HepG2 (cell line): ENCODE measurements around the gene MMRN2. TPM values are rescaled to one million over a fixed set of nuclear protein-coding genes. Genes with fewer than 3 reads are reported as not detected.
"Not testable (repeated sequence)": the region's sequence is repeated elsewhere in the genome, so short reads cannot be mapped to it uniquely, and the experiment has no call there.

ENCODE experiments used
- ATAC-seq: fragments of 200-7000 bp; cut with Tn5 transposase; 3 replicates; pipeline ENCODE4 v1.9.1; 2020; ENCODE audit warnings: mild to moderate bottlenecking, moderate library complexity
- Bru-seq: library from RNA; stranded (reverse); fragments of 400-500 nt; gene quantifications from one replicate; lab custom pipeline; 2021; lab: Mats Ljungman, UMichigan
- BruChase-seq, 2 experiments: library from RNA; stranded (reverse); fragments of 400-500 nt; gene quantifications; one replicate each; lab custom pipeline; 2021; lab: Mats Ljungman, UMichigan
- BruUV-seq: library from RNA; stranded (reverse); fragments of 400-500 nt; replicated peaks from 2 replicates; lab custom pipeline; 2021; lab: Mats Ljungman, UMichigan
- CTCF ChIA-PET: fragments of 300-600 bp; formaldehyde crosslinking; extraction: SDS; loops from one replicate; lab custom pipeline; 2021; ENCODE audit warnings: low total read pairs, inconsistent platforms, low intra/inter-chr PET ratio; lab: Yijun Ruan, JAX
- POLR2A ChIA-PET: fragments of 350-600 bp; sonication (Branson Sonifier 250); formaldehyde crosslinking; loops from one replicate; lab custom pipeline; 2020; ENCODE audit warnings: antibody characterized with exemption, inconsistent platforms; lab: Yijun Ruan, JAX
- DNase-seq: peaks from one replicate; pipeline ENCODE4 v3.0.0-alpha.2; 2015; ENCODE audit warnings: low spot score
- FAIRE-seq: peaks from 3 replicates; lab custom pipeline; 2011; peaks lifted over from hg19 to GRCh38; lab: Jason Lieb, UNC
- H2AFZ ChIP-seq: one replicate; pipeline ENCODE4 v1.6.1; 2011; ENCODE audit warnings: low read length, inconsistent platforms
- H3K27ac ChIP-seq: fragments of 300-600 bp; 3 replicates; pipeline ENCODE4 v1.8.0; 2011; ENCODE audit warnings: mixed run types, mild to moderate bottlenecking, mixed read lengths, low read length, inconsistent platforms; ENCODE audit not compliant: insufficient read depth; ENCODE audit errors: extremely low read length
- H3K27me3 ChIP-seq, 2 experiments: fragments of 200-600 bp in 1 of 2; 2 replicates in 1 of 2; 3 replicates in 1 of 2; pipeline versions ENCODE4 v1.6.0 to v1.8.0; 2011; ENCODE audit warnings: low read length in 2 of 2, mild to moderate bottlenecking in 2 of 2, moderate library complexity in 2 of 2, inconsistent platforms in 1 of 2; ENCODE audit not compliant: insufficient read depth in 2 of 2, control insufficient read depth in 1 of 2
- H3K36me3 ChIP-seq, 2 experiments: fragments of 200-600 bp in 1 of 2; replicated peaks in 1 of 2; 2 replicates in 1 of 2; 3 replicates in 1 of 2; pipeline versions ENCODE4 v1.5.1 to v1.8.0; 2011; ENCODE audit warnings: low read length in 2 of 2, inconsistent platforms in 1 of 2; ENCODE audit not compliant: insufficient read depth in 2 of 2, control insufficient read depth in 1 of 2
- H3K4me1 ChIP-seq: 2 replicates; pipeline ENCODE4 v1.5.1; 2012; ENCODE audit warnings: low read length, inconsistent platforms; ENCODE audit not compliant: insufficient read depth
- H3K4me2 ChIP-seq: 2 replicates; pipeline ENCODE4 v1.6.0; 2011; ENCODE audit warnings: low read depth, low read length, inconsistent platforms
- H3K4me3 ChIP-seq, 3 experiments: fragments of 200-600 bp in 1 of 3; sonication (generic), shearing (Covaris generic) in 1 of 3; replicated peaks in 1 of 3; 2 replicates each; pipeline ENCODE4 v1.5.1; 2011 to 2016; ENCODE audit warnings: low read length in 3 of 3, inconsistent platforms in 2 of 3, low read depth in 2 of 3, mild to moderate bottlenecking in 2 of 3, control low read depth in 1 of 3, mixed read lengths in 1 of 3; ENCODE audit not compliant: insufficient read depth in 1 of 3
- H3K79me2 ChIP-seq: one replicate; pipeline ENCODE4 v1.6.1; 2011; ENCODE audit warnings: low read length, inconsistent platforms; ENCODE audit not compliant: insufficient read depth
- H3K9ac ChIP-seq: 2 replicates; pipeline ENCODE4 v1.6.0; 2011; ENCODE audit warnings: mild to moderate bottlenecking, low read depth, low read length, inconsistent platforms; ENCODE audit not compliant: insufficient read depth
- H3K9me3 ChIP-seq: 2 replicates; pipeline ENCODE4 v1.5.1; 2012; ENCODE audit warnings: mild to moderate bottlenecking, low read length
- H4K20me1 ChIP-seq: 2 replicates; pipeline ENCODE4 v1.6.0; 2011; ENCODE audit warnings: inconsistent platforms, mild to moderate bottlenecking, low read length, moderate library complexity; ENCODE audit not compliant: insufficient read depth
- ATF7 ChIP-seq, 2 experiments: fragments of 450-650 bp in 1 of 2; sonication (generic) in 1 of 2; formaldehyde crosslinking in 1 of 2; IDR thresholded peaks; 2 replicates each; pipeline versions ENCODE4 v1.4.0 to v1.6.1; 2016 to 2020; ENCODE audit warnings: antibody characterized with exemption in 1 of 2, mild to moderate bottlenecking in 1 of 2, missing genetic modification reagents in 1 of 2
- ZFP1 ChIP-seq: IDR thresholded peaks from 2 replicates; pipeline ENCODE4 v1.6.1; 2016
- WGBS: methylation state at CpG from one replicate; pipeline ENCODE4 v1.1.6; 2017; ENCODE audit warnings: low lambda C conversion rate; 5-methylcytosine and 5-hydroxymethylcytosine counted together
- in situ Hi-C: cut with HindIII; loops from 2 replicates; pipeline ENCODE4 v1.10.0; 2017; ENCODE audit warnings: low pct_unique_long_range_greater_than_20kb; ENCODE audit not compliant: extremely low pct_ligation_motif_present
- intact Hi-C: fragments of 100-400 bp; cut with micrococcal nuclease; formaldehyde crosslinking; loops from one replicate; pipeline ENCODE4 v1.10.0; 2022; ENCODE audit not compliant: unreplicated experiment
- long read RNA-seq, 2 experiments: library from RNA in 1 of 2; library from polyadenylated mRNA in 1 of 2; stranded (forward) in 1 of 2; unstranded in 1 of 2; transcript quantifications; one replicate each; pipeline ENCODE4 v2.0.0, GENCODE V29; 2019 to 2022
- polyA minus RNA-seq, 3 experiments: library from RNA; depleted of rRNA, polyadenylated mRNA; stranded (reverse); fragments of >200 nt; gene quantifications; 2 replicates each; pipeline ENCODE4 v1.2.3, GENCODE V29; 2011; ENCODE audit warnings: low replicate concordance in 1 of 3
- polyA plus RNA-seq, 8 experiments: library from polyadenylated mRNA; depleted of rRNA in 3 of 8; stranded (reverse) in 7 of 8; unstranded in 1 of 8; fragments of >200 nt; fragmentation: Illumina TruSeq in 4 of 8; extraction: Trizol in 4 of 8; gene quantifications; 2 replicates each; pipeline versions ENCODE4 v1.2.1 to v1.2.3, GENCODE V29; 2011 to 2016; ENCODE audit warnings: low read depth in 4 of 8, missing spikeins in 1 of 8, mixed read lengths in 1 of 8; ENCODE audit not compliant: insufficient read depth in 1 of 8
- total RNA-seq, 5 experiments: library from RNA; depleted of rRNA; stranded (reverse); fragments of >200 nt; fragmentation: Illumina TruSeq; extraction: Trizol; gene quantifications; 2 replicates each; pipeline ENCODE4 v1.2.3, GENCODE V29; 2016; ENCODE audit warnings: low read depth in 1 of 5

MMRN2 gene, protein sequence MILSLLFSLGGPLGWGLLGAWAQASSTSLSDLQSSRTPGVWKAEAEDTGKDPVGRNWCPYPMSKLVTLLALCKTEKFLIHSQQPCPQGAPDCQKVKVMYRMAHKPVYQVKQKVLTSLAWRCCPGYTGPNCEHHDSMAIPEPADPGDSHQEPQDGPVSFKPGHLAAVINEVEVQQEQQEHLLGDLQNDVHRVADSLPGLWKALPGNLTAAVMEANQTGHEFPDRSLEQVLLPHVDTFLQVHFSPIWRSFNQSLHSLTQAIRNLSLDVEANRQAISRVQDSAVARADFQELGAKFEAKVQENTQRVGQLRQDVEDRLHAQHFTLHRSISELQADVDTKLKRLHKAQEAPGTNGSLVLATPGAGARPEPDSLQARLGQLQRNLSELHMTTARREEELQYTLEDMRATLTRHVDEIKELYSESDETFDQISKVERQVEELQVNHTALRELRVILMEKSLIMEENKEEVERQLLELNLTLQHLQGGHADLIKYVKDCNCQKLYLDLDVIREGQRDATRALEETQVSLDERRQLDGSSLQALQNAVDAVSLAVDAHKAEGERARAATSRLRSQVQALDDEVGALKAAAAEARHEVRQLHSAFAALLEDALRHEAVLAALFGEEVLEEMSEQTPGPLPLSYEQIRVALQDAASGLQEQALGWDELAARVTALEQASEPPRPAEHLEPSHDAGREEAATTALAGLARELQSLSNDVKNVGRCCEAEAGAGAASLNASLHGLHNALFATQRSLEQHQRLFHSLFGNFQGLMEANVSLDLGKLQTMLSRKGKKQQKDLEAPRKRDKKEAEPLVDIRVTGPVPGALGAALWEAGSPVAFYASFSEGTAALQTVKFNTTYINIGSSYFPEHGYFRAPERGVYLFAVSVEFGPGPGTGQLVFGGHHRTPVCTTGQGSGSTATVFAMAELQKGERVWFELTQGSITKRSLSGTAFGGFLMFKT
- total RNA-seq (2016; rRNA removed; fragmentation: Illumina TruSeq; extraction: Trizol) (0.04 TPM in 1 of 2 replicates, not detected in the other), polyA plus RNA-seq (2011; rRNA removed) (0.03 TPM in 1 of 2 replicates, not detected in the other), polyA minus RNA-seq (2011; rRNA and poly(A)+ RNA removed; ENCODE audit: low replicate concordance) (0.04 and 0.70 TPM in 2 replicates), Bru-seq, nascent RNA (not detected), BruChase-seq, experiment 1, labeled RNA remaining after a 6-hour chase (not detected), BruChase-seq, experiment 2, labeled RNA remaining after a 2-hour chase (percentile 5 among the genes with signal in this experiment)
- not detected in 2 replicates for total RNA-seq (2016; cell fraction: cytosol; rRNA removed; fragmentation: Illumina TruSeq; extraction: Trizol; ENCODE audit: low read depth)
- total RNA-seq (2016; cell fraction: insoluble cytoplasmic fraction; rRNA removed; fragmentation: Illumina TruSeq; extraction: Trizol) = not detected in 2 replicates
- not detected in 2 replicates for total RNA-seq (2016; cell fraction: membrane; rRNA removed; fragmentation: Illumina TruSeq; extraction: Trizol)
- total RNA-seq (2016; cell fraction: nucleus; rRNA removed; fragmentation: Illumina TruSeq; extraction: Trizol) = not detected in 2 replicates
- polyA plus RNA-seq (2011; cell fraction: cytosol; rRNA removed) = 0.01 and 0.04 TPM in 2 replicates
- polyA plus RNA-seq (2011; cell fraction: nucleus; rRNA removed) = 0.07 and 0.13 TPM in 2 replicates
- polyA plus RNA-seq (2012) = 0.19 and 0.20 TPM in 2 replicates
- polyA plus RNA-seq (2016; cell fraction: cytosol; fragmentation: Illumina TruSeq; extraction: Trizol; ENCODE audit: low read depth) = not detected in 2 replicates
- not detected in 2 replicates for polyA plus RNA-seq (2016; cell fraction: insoluble cytoplasmic fraction; fragmentation: Illumina TruSeq; extraction: Trizol; ENCODE audit: low read depth)
- 0.07 TPM in 1 of 2 replicates, not detected in the other for polyA plus RNA-seq (2016; cell fraction: membrane; fragmentation: Illumina TruSeq; extraction: Trizol; ENCODE audit: low read depth)
- polyA plus RNA-seq (2016; cell fraction: nucleus; fragmentation: Illumina TruSeq; extraction: Trizol; ENCODE audit: insufficient read depth, low read depth) = not detected in 2 replicates
- not detected in 2 replicates for polyA minus RNA-seq (2011; cell fraction: cytosol; rRNA and poly(A)+ RNA removed)
- not detected in 2 replicates for polyA minus RNA-seq (2011; cell fraction: nucleus; rRNA and poly(A)+ RNA removed)
- long read RNA-seq, experiment 1 = 0 reads
- long read RNA-seq, experiment 2 = 0 reads

DNA sequence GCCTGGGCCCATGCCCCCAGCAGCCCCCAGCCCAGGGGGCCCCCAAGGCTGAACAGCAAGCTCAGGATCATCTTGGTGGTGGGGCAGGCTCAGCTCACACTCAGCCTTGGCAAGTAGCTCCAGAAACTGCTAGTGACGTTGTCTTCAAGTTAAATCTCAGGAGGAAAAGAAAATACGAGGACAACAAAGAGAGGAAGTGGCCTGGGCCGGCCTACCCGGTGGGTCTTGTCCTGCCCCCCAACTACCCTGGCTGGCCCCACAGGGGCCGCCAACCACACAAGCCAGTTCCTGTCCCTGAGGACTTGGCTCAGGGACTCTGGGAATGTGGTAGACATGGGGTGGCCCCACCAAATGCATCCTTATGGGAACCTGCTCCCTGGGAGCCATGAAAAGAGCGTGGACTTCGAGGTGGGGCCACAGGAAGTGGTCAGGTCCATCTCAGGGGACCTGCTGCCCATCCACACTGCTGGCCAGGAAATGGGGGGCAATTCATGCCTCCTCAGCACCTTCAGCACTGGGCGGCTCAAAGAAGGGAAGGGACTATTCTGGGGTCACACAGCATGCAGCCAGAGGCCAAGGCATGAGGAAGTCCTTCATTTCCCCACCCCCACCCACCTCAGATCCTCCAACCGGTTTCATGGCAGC, at the start of gene MMRN2:
TSS of gene MMRN2 (minus strand) at position 145 of the 645 bp plus-strand sequence. CDS start at position 71, 74 bp downstream.
- WGBS = 12% methylated on average over 6 of the region's 9 CpGs
- no peaks in the 10 kb centered on the region for H3K36me3 ChIP-seq
- ChIA-PET POLR2A (no interaction called here), CTCF (no interaction called here)
- peaks cover 59% of the 10 kb centered on the region for H3K4me1 ChIP-seq
- in situ Hi-C loops (no loop called here), intact Hi-C loops (no loop called here)
- no peak for DNase-seq
- no peak within 1 kb of the TSS for H3K27ac ChIP-seq
- peak within 1 kb of the TSS in 1 of 3 experiments; percentile 66; a peak in 1 of 6 replicates for H3K4me3 ChIP-seq
- no peaks in the 10 kb centered on the region for H3K79me2 ChIP-seq
- H3K9me3 ChIP-seq = no peaks in the 10 kb centered on the region
- H3K9ac ChIP-seq = no peak within 1 kb of the TSS
- no peak within 1 kb of the TSS for H2AFZ ChIP-seq
- FAIRE-seq = no peak
- peaks cover 7 to 71% of the 10 kb centered on the region in 2 experiments for H3K27me3 ChIP-seq
- no peak for ATAC-seq
- TF ChIP-seq ATF7 (IDR thresholded peaks at IDR 0.05) = no peak
- 0 out of 2 replicates have a peak, but pooled peaks have one; percentile 27 for TF ChIP-seq ATF7 (CRISPR knock-in tag; IDR thresholded peaks at IDR 0.05)
- TF ChIP-seq ZFP1 (CRISPR knock-in tag) = no peak
- BruUV-seq = no TSS peak
- no peaks in the 10 kb centered on the region for H4K20me1 ChIP-seq
- H3K4me2 ChIP-seq = peak within 1 kb of the TSS; percentile 73; the same call in 1 of the 2 replicates

DNA sequence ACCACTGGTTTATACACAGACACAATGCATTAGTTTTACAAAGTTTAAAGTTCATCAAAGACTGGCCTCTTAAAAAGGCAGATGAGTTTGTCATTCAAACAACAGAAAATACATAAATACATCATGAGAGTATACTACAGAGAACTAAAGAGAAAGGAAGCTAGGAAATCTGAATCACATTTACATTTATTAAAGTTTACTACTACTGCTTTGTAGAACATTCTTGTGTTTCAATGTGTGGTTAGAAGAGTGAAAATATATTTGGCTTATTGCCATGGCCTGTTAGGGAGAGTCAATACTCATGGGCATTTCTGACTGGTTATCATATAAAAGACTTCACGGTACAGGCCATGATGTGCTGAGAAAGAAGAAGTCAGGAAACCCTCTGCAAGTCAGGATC, 49.7 kb upstream of the MMRN2 start:
- BruUV-seq, H3K27ac ChIP-seq, H3K9ac ChIP-seq, intact Hi-C loops, H3K79me2 ChIP-seq, H3K4me2 ChIP-seq, H4K20me1 ChIP-seq, H3K27me3 ChIP-seq, FAIRE-seq, H2AFZ ChIP-seq, H3K4me3 ChIP-seq, H3K4me1 ChIP-seq, DNase-seq, in situ Hi-C loops, H3K9me3 ChIP-seq, ATAC-seq, H3K36me3 ChIP-seq, CTCF ChIA-PET, POLR2A ChIA-PET: not testable (repeated sequence)
- 0% methylated on average over 1 of the region's 1 CpG for WGBS
